GM18873 (cell line): ENCODE measurements around the gene GAGE12F.
"Not testable (repeated sequence)": the region's sequence is repeated elsewhere in the genome, so short reads cannot be mapped to it uniquely, and the experiment has no call there.

Source experiments
- ATAC-seq: cut with Tn5 transposase; IDR thresholded peaks from one replicate; pipeline ENCODE4 v1.9.1; 2021; ENCODE audit warnings: mild to moderate bottlenecking, moderate library complexity, moderate number of reproducible peaks; ENCODE audit not compliant: unreplicated experiment, low FRiP score

GAGE12F gene, protein sequence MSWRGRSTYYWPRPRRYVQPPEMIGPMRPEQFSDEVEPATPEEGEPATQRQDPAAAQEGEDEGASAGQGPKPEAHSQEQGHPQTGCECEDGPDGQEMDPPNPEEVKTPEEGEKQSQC

DNA sequence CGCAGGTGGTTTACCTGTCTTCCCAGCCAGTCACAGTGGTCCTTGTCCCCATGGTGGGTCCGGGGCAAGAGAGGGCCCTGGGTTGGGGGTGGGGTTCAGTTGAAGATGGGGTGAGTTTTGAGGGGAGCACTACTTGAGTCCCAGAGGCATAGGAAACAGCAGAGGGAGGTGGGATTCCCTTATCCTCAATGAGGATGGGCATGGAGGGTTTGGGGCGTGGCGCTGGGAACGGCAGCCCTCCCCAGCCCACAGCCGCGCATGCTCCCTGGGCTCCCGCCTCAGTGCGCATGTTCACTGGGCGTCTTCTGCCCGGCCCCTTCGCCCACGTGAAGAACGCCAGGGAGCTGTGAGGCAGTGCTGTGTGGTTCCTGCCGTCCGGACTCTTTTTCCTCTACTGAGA lies at the start of gene GAGE12F:
Gene GAGE12F, plus strand, starts transcription at position 301 of the 400 bp plus-strand sequence. CDS start 1,155 bp downstream, outside the sequence.
- ATAC-seq, result not testable (repeated sequence)

DNA sequence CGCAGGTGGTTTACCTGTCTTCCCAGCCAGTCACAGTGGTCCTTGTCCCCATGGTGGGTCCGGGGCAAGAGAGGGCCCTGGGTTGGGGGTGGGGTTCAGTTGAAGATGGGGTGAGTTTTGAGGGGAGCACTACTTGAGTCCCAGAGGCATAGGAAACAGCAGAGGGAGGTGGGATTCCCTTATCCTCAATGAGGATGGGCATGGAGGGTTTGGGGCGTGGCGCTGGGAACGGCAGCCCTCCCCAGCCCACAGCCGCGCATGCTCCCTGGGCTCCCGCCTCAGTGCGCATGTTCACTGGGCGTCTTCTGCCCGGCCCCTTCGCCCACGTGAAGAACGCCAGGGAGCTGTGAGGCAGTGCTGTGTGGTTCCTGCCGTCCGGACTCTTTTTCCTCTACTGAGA lies 28.8 kb upstream of the GAGE12F start, which contains the start of gene GAGE12C:
Gene GAGE12C, plus strand, starts transcription at position 301 of the 400 bp plus-strand sequence. CDS start 1,155 bp downstream, outside the sequence.
- ATAC-seq, result not testable (repeated sequence)

DNA sequence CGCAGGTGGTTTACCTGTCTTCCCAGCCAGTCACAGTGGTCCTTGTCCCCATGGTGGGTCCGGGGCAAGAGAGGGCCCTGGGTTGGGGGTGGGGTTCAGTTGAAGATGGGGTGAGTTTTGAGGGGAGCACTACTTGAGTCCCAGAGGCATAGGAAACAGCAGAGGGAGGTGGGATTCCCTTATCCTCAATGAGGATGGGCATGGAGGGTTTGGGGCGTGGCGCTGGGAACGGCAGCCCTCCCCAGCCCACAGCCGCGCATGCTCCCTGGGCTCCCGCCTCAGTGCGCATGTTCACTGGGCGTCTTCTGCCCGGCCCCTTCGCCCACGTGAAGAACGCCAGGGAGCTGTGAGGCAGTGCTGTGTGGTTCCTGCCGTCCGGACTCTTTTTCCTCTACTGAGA lies 19.2 kb upstream of the GAGE12F start, which contains the start of gene GAGE12D:
Gene GAGE12D, plus strand, starts transcription at position 301 of the 400 bp plus-strand sequence. CDS start 1,155 bp downstream, outside the sequence.
- ATAC-seq, result not testable (repeated sequence)

DNA sequence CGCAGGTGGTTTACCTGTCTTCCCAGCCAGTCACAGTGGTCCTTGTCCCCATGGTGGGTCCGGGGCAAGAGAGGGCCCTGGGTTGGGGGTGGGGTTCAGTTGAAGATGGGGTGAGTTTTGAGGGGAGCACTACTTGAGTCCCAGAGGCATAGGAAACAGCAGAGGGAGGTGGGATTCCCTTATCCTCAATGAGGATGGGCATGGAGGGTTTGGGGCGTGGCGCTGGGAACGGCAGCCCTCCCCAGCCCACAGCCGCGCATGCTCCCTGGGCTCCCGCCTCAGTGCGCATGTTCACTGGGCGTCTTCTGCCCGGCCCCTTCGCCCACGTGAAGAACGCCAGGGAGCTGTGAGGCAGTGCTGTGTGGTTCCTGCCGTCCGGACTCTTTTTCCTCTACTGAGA lies 9.7 kb upstream of the GAGE12F start, which contains the start of gene GAGE12E:
Gene GAGE12E, plus strand, starts transcription at position 301 of the 400 bp plus-strand sequence. CDS start 1,155 bp downstream, outside the sequence.
- ATAC-seq, result not testable (repeated sequence)

GRCh38 chrX:49568728-49569127 lies 8.1 kb downstream of the GAGE12F start:
- not testable (repeated sequence) for ATAC-seq

- not testable (repeated sequence) for ATAC-seq
These were observed 8.5 kb downstream of the GAGE12F start for GRCh38 chrX:49569152-49569551.

- ATAC-seq, result not testable (repeated sequence)
These were observed 9.5 kb downstream of the GAGE12F start, which contains the start of gene GAGE12G for GRCh38 chrX:49570100-49570499. Gene GAGE12G, plus strand, starts transcription at chrX:49570400. Its CDS starts 1,155 bp downstream, at chrX:49571555.

DNA sequence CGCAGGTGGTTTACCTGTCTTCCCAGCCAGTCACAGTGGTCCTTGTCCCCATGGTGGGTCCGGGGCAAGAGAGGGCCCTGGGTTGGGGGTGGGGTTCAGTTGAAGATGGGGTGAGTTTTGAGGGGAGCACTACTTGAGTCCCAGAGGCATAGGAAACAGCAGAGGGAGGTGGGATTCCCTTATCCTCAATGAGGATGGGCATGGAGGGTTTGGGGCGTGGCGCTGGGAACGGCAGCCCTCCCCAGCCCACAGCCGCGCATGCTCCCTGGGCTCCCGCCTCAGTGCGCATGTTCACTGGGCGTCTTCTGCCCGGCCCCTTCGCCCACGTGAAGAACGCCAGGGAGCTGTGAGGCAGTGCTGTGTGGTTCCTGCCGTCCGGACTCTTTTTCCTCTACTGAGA lies 19.0 kb downstream of the GAGE12F start, which contains the start of gene GAGE12H:
Gene GAGE12H, plus strand, starts transcription at position 301 of the 400 bp plus-strand sequence. CDS start 1,155 bp downstream, outside the sequence.
- not testable (repeated sequence) for ATAC-seq

DNA sequence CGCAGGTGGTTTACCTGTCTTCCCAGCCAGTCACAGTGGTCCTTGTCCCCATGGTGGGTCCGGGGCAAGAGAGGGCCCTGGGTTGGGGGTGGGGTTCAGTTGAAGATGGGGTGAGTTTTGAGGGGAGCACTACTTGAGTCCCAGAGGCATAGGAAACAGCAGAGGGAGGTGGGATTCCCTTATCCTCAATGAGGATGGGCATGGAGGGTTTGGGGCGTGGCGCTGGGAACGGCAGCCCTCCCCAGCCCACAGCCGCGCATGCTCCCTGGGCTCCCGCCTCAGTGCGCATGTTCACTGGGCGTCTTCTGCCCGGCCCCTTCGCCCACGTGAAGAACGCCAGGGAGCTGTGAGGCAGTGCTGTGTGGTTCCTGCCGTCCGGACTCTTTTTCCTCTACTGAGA lies 28.6 kb downstream of the GAGE12F start, which contains the start of gene GAGE2A:
Gene GAGE2A, plus strand, starts transcription at position 301 of the 400 bp plus-strand sequence. CDS start 1,155 bp downstream, outside the sequence.
- not testable (repeated sequence) for ATAC-seq

GRCh38 chrX:49589769-49590478 lies 29.3 kb downstream of the GAGE12F start:
- not testable (repeated sequence) for ATAC-seq

GRCh38 chrX:49590488-49590887 lies 29.8 kb downstream of the GAGE12F start:
- not testable (repeated sequence) for ATAC-seq

DNA sequence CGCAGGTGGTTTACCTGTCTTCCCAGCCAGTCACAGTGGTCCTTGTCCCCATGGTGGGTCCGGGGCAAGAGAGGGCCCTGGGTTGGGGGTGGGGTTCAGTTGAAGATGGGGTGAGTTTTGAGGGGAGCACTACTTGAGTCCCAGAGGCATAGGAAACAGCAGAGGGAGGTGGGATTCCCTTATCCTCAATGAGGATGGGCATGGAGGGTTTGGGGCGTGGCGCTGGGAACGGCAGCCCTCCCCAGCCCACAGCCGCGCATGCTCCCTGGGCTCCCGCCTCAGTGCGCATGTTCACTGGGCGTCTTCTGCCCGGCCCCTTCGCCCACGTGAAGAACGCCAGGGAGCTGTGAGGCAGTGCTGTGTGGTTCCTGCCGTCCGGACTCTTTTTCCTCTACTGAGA lies 38.1 kb downstream of the GAGE12F start, which contains the start of gene GAGE1:
Gene GAGE1, plus strand, starts transcription at position 301 of the 400 bp plus-strand sequence. CDS start 1,155 bp downstream, outside the sequence.
- not testable (repeated sequence) for ATAC-seq

DNA sequence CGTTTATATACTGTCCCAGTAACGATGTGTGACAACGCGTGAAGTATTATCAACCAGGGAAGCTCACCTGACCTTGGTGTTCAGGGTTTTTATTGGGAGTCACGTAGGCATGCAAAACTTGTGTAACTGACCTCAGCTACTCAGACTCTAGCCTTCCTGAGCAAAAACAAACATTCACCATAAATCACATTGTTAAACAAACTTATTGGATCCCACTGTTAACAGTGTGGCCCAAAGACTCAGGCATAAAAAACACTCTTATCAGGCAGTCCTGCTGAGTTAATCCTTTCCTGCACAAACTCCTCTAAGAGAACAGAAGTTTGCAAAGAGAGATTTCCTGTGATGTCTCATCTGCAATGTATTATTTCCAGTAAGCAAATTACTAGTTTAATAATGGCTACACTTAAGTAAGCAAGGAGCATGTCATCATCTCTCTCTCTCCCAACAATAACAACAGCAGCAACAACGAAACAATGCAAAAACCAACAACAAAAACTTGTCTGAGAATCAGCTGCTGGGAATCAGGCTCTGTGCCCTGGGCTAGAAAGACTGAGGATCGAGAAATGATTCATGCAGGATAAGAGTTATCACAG lies 50.2 kb downstream of the GAGE12F start:
- ATAC-seq, result no peak
